GM12878 (cell line): ENCODE results near the gene CTSE. TPM values are rescaled to one million over a fixed set of nuclear protein-coding genes. Genes with fewer than 3 reads are reported as not detected.

Experiments
- ATAC-seq: fragments of 200-7000 bp; cut with Tn5 transposase; 3 replicates; pipeline ENCODE4 v1.9.1; 2020; ENCODE audit warnings: mild to moderate bottlenecking, moderate library complexity
- BruUV-seq: library from RNA; stranded (reverse); fragments of 400-500 nt; replicated peaks from 2 replicates; lab custom pipeline; 2021; lab: Mats Ljungman, UMichigan
- CTCF ChIA-PET: fragments of 300-600 bp; sonication (Branson Sonifier 250); formaldehyde crosslinking; extraction: SDS; loops from one replicate; lab custom pipeline; 2021; ENCODE audit warnings: inconsistent platforms; lab: Yijun Ruan, JAX
- POLR2A ChIA-PET: fragments of 350-600 bp; formaldehyde crosslinking; extraction: SDS; loops from one replicate; lab custom pipeline; 2021; ENCODE audit warnings: inconsistent platforms; lab: Charles Lee
- RAD21 ChIA-PET: fragments of 300-600 bp; sonication (Branson Sonifier 250); formaldehyde crosslinking; loops from one replicate; lab custom pipeline; 2023; ENCODE audit warnings: antibody characterized with exemption; ENCODE audit not compliant: unreplicated experiment; lab: Charles Lee
- SMC1A ChIA-PET: fragments of 300-600 bp; sonication (Branson Sonifier 250); formaldehyde crosslinking; loops from one replicate; lab custom pipeline; 2023; ENCODE audit not compliant: unreplicated experiment, uncharacterized antibody; lab: Charles Lee
- DNase-seq: peaks from one replicate; pipeline ENCODE4 v3.0.0-alpha.2; 2011; ENCODE audit warnings: low read depth, low spot score
- FAIRE-seq: peaks from 3 replicates; lab custom pipeline; 2011; peaks lifted over from hg19 to GRCh38; lab: Jason Lieb, UNC
- H2AFZ ChIP-seq: 2 replicates; pipeline ENCODE4 v1.6.0; 2011; ENCODE audit warnings: low read depth, low read length, control low read depth; ENCODE audit not compliant: control insufficient read depth
- H3K27ac ChIP-seq: 2 replicates; pipeline ENCODE4 v1.5.1; 2011; ENCODE audit warnings: control low read depth; ENCODE audit not compliant: control insufficient read depth, insufficient read depth
- H3K27me3 ChIP-seq, 2 experiments: replicated peaks in 1 of 2; 2 replicates each; pipeline versions ENCODE4 v1.6.0 to v1.6.1; 2011; ENCODE audit warnings: low read length in 1 of 2; ENCODE audit not compliant: control insufficient read depth in 2 of 2, insufficient read depth in 2 of 2
- H3K36me3 ChIP-seq, 2 experiments: 2 replicates each; pipeline ENCODE4 v1.5.1; 2011; ENCODE audit warnings: low read length in 1 of 2; ENCODE audit not compliant: control insufficient read depth in 2 of 2, insufficient read depth in 2 of 2
- H3K4me1 ChIP-seq: 2 replicates; pipeline ENCODE4 v1.6.1; 2011; ENCODE audit warnings: mild to moderate bottlenecking, low read length, moderate library complexity, mixed read lengths; ENCODE audit not compliant: control insufficient read depth, insufficient read depth
- H3K4me2 ChIP-seq: 2 replicates; pipeline ENCODE4 v1.6.0; 2011; ENCODE audit warnings: control low read depth; ENCODE audit not compliant: control insufficient read depth, insufficient read depth
- H3K4me3 ChIP-seq: fragments of 200-600 bp; sonication (generic); 2 replicates; pipeline ENCODE4 v1.5.1; 2016
- H3K79me2 ChIP-seq: 2 replicates; pipeline ENCODE4 v1.6.0; 2011; ENCODE audit warnings: low read length; ENCODE audit not compliant: control insufficient read depth, insufficient read depth
- H3K9ac ChIP-seq: 2 replicates; pipeline ENCODE4 v1.8.0; 2011; ENCODE audit warnings: low read length, control low read depth, mixed read lengths; ENCODE audit not compliant: control insufficient read depth, insufficient read depth
- H3K9me3 ChIP-seq: replicated peaks from 3 replicates; pipeline ENCODE4 v1.5.1; 2011; ENCODE audit warnings: mild to moderate bottlenecking, low read length; ENCODE audit not compliant: control insufficient read depth, insufficient read depth
- H4K20me1 ChIP-seq: 2 replicates; pipeline ENCODE4 v1.6.0; 2011; ENCODE audit not compliant: control insufficient read depth, insufficient read depth
- E2F8 ChIP-seq: fragments of 450-650 bp; IDR thresholded peaks from 2 replicates; pipeline ENCODE4 v1.6.1; 2018; ENCODE audit warnings: mild to moderate bottlenecking, low read depth, moderate library complexity; ENCODE audit not compliant: partially characterized antibody
- IKZF2 ChIP-seq, 2 experiments: fragments of 450-650 bp; IDR thresholded peaks; 2 replicates each; pipeline ENCODE4 v1.6.1; 2017; ENCODE audit warnings: mild to moderate bottlenecking in 2 of 2, moderate library complexity in 2 of 2
- JUNB ChIP-seq: IDR thresholded peaks from 2 replicates; pipeline ENCODE4 v1.6.1; 2016; ENCODE audit warnings: antibody characterized with exemption, mild to moderate bottlenecking
- KAT2A ChIP-seq: conservative IDR thresholded peaks from 2 replicates; pipeline ENCODE4 v1.6.1; 2011; ENCODE audit warnings: low read depth, low read length; ENCODE audit not compliant: control insufficient read depth
- RBBP5 ChIP-seq: fragments of 200-600 bp; sonication (generic); conservative IDR thresholded peaks from 2 replicates; pipeline ENCODE4 v1.6.1; 2016
- REST ChIP-seq: IDR thresholded peaks from 2 replicates; pipeline ENCODE4 v1.6.1; 2012; ENCODE audit warnings: mild to moderate bottlenecking, low read depth, low read length
- SMARCA5 ChIP-seq: fragments of 450-650 bp; IDR thresholded peaks from 2 replicates; pipeline ENCODE4 v1.6.1; 2017; ENCODE audit warnings: mild to moderate bottlenecking
- ZSCAN29 ChIP-seq: fragments of 450-650 bp; IDR thresholded peaks from 2 replicates; pipeline ENCODE4 v1.6.1; 2017; ENCODE audit warnings: mild to moderate bottlenecking, moderate library complexity
- WGBS: methylation state at CpG from one replicate; pipeline ENCODE4 v1.1.6; 2016; ENCODE audit warnings: low lambda C conversion rate; ENCODE audit not compliant: insufficient replicate concordance, insufficient coverage; ENCODE audit errors: missing lambda C conversion rate; 5-methylcytosine and 5-hydroxymethylcytosine counted together
- in situ Hi-C: fragments of 300-500 bp; cut with MboI; formaldehyde crosslinking; loops from 9 replicates; pipeline ENCODE4 v1.14.3; 2018; ENCODE audit warnings: mixed read lengths
- intact Hi-C: fragments of 100-400 bp; cut with micrococcal nuclease; formaldehyde crosslinking; loops from one replicate; pipeline ENCODE4 v1.14.2; 2022; ENCODE audit not compliant: unreplicated experiment
- polyA plus RNA-seq, 11 experiments: library from polyadenylated mRNA; depleted of rRNA in 4 of 11; unstranded in 6 of 11; stranded (reverse) in 5 of 11; fragments of >200 nt; fragmentation: Nextera tagmentation in 4 of 11; fragmentation: Illumina TruSeq in 1 of 11; extraction: Ambion mirVana in 4 of 11; extraction: Trizol in 1 of 11; gene quantifications; 1 replicate in 1 of 11; 2 replicates in 10 of 11; pipeline versions ENCODE4 v1.2.1 to v1.2.3, GENCODE V29; 2011 to 2016; ENCODE audit warnings: inconsistent platforms in 2 of 11, missing spikeins in 2 of 11, low read depth in 1 of 11
- total RNA-seq, 4 experiments: library from RNA; depleted of rRNA in 3 of 4; stranded (reverse); fragments of >200 nt in 3 of 4; fragmentation: Illumina TruSeq in 1 of 4; extraction: Trizol in 1 of 4; gene quantifications; 2 replicates each; pipeline versions ENCODE4 v1.2.1 to v1.2.3, GENCODE V29; 2013 to 2021

The CTSE gene
- total and polyA plus RNA-seq, 10 of the 15 experiments (the other 5 are each of a cell fraction or from before 2014, with no cell fraction given): 0.26 TPM; not detected in 9

- DNase-seq (no peak), ATAC-seq (no peak), FAIRE-seq (no peak)
- Histone ChIP-seq H3K4me2 (no peak overlapping the region), H3K9ac (no peak overlapping the region), H3K4me1 (no peaks in the 10 kb centered on the region), H3K9me3 (no peaks in the 10 kb centered on the region; the same call in 2 of the 3 replicates), H3K27ac (no peak overlapping the region), H3K4me3 (no peak overlapping the region), H3K36me3 (no peaks in the 10 kb centered on the region), H3K79me2 (no peaks in the 10 kb centered on the region), H3K27me3 (peaks cover 4 to 6% of the 10 kb centered on the region in 2 experiments), H2AFZ (no peak overlapping the region), H4K20me1 (no peaks in the 10 kb centered on the region)
- ChIA-PET RAD21 (interaction anchor here (0.7 to 0.8 kb wide), 2 partner anchors 15 to 114 kb away, joined by 3 read pairs; no protein-coding TSS in a partner anchor), POLR2A (interaction anchor here (0.6 kb wide), 1 partner anchor 135 kb away, joined by 4 read pairs; no protein-coding TSS in a partner anchor), SMC1A (interaction anchor here (0.8 to 2.3 kb wide), 5 partner anchors 15 to 115 kb away, joined by 3 to 8 read pairs (median 5); no protein-coding TSS in a partner anchor), CTCF (interaction anchor here (1.1 to 2.9 kb wide), 6 partner anchors 8 to 110 kb away, joined by 3 to 11 read pairs (median 6); no protein-coding TSS in a partner anchor)
- 60% methylated on average over 14 of the region's 14 CpGs for WGBS
- TF ChIP-seq E2F8 (no peak), SMARCA5 (no peak), REST (no peak), RBBP5 (no peak), KAT2A (no peak), IKZF2 (IDR thresholded peaks at IDR 0.05) (no peak), JUNB (no peak), ZSCAN29 (no peak)
- intact Hi-C loops: no loop called here
- BruUV-seq: no TSS peak
- in situ Hi-C loops: no loop called here
Observed at GRCh38 chr1:205992218-205992882, 31.3 kb downstream of the CTSE start.
